Prostate gland (tissue), 2 donors: ENCODE data around the gene SERPINA6. TPM values are rescaled to one million over a fixed set of nuclear protein-coding genes. Genes with fewer than 3 reads are reported as not detected.
A peak's percentile ranks its signal among the peaks of the same experiment; 100 is the strongest.

Source experiments
- DNase-seq: peaks from one replicate; pipeline ENCODE4 v3.0.0-alpha.2; 2019; ENCODE audit warnings: low spot score
- H3K27ac ChIP-seq, 2 donors: fragments of 200-600 bp; sonication (generic); 2 replicates each; pipeline ENCODE4 v1.5.1; 2017 to 2019
- H3K27me3 ChIP-seq: fragments of 200-600 bp; sonication (generic); replicated peaks from 2 replicates; pipeline ENCODE4 v1.5.1; 2019; ENCODE audit not compliant: insufficient read depth
- H3K36me3 ChIP-seq, 2 donors: fragments of 200-600 bp; sonication (generic); 1 replicate in 1 of 2; 2 replicates in 1 of 2; pipeline versions ENCODE4 v1.5.1 to v1.8.1; 2017 to 2019
- H3K4me1 ChIP-seq: fragments of 200-600 bp; sonication (generic); replicated peaks from 2 replicates; pipeline ENCODE4 v1.5.1; 2019
- H3K4me3 ChIP-seq, 2 donors: fragments of 200-600 bp; sonication (generic); 2 replicates each; pipeline ENCODE4 v1.5.1; 2017 to 2019
- H3K9me3 ChIP-seq: fragments of 200-600 bp; sonication (generic); 2 replicates; pipeline ENCODE4 v1.5.1; 2017
- POLR2A ChIP-seq: fragments of 450-650 bp; IDR thresholded peaks from one replicate; pipeline ENCODE4 v1.6.1; 2016; ENCODE audit warnings: antibody characterized with exemption, mild to moderate bottlenecking
- POLR2AphosphoS5 ChIP-seq: sonication (generic); formaldehyde crosslinking; IDR thresholded peaks from one replicate; pipeline ENCODE4 v1.6.1; 2017; ENCODE audit warnings: antibody characterized with exemption
- WGBS: methylation state at CpG from one replicate; pipeline ENCODE4 v1.1.5; 2018; 5-methylcytosine and 5-hydroxymethylcytosine counted together
- intact Hi-C: fragments of 100-400 bp; cut with DNase I; formaldehyde crosslinking; loops from one replicate; pipeline ENCODE4 v1.14.2; 2022
- total RNA-seq, 2 donors: library from RNA; depleted of rRNA; stranded (reverse); fragments of >200 nt; gene quantifications; one replicate each; pipeline ENCODE4 v1.1.0, GENCODE V29; 2016
- TF ChIP-seq, protein P1 (sequence below), 4 experiments: fragments of 200-600 bp in 2 of 4; fragments of 450-650 bp in 2 of 4; sonication (generic) in 2 of 4; IDR thresholded peaks; 1 replicate in 3 of 4; 2 replicates in 1 of 4; pipeline ENCODE4 v1.5.1; 2016 to 2019; ENCODE audit warnings: antibody characterized with exemption in 4 of 4, mild to moderate bottlenecking in 2 of 4, moderate library complexity in 2 of 4

Gene SERPINA6
- total RNA-seq, 2 donors from 2014 or later: not detected

DNA sequence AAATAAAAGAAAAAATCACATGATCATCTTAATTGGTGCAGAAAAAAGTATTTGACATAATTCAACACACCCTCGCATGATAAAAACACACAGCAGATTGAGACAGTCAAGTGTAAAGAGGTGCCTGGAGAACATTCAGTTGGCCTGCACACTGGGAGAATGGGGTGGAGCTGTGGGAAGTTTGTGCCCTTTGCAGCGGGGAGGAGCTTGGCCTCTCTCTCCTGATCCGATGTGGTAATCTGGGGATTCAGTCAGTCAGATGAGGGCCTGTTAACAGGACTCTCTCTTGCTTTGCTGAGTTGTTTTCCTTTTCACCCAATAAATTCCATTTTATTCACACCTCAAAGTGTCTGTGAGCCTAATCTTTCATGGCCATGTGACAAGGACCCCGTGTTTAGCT is 5.9 kb downstream of the SERPINA6 start:
- intact Hi-C loops: no loop called here
- no peak for TF ChIP-seq POLR2AphosphoS5
- TF ChIP-seq, protein P1, sequence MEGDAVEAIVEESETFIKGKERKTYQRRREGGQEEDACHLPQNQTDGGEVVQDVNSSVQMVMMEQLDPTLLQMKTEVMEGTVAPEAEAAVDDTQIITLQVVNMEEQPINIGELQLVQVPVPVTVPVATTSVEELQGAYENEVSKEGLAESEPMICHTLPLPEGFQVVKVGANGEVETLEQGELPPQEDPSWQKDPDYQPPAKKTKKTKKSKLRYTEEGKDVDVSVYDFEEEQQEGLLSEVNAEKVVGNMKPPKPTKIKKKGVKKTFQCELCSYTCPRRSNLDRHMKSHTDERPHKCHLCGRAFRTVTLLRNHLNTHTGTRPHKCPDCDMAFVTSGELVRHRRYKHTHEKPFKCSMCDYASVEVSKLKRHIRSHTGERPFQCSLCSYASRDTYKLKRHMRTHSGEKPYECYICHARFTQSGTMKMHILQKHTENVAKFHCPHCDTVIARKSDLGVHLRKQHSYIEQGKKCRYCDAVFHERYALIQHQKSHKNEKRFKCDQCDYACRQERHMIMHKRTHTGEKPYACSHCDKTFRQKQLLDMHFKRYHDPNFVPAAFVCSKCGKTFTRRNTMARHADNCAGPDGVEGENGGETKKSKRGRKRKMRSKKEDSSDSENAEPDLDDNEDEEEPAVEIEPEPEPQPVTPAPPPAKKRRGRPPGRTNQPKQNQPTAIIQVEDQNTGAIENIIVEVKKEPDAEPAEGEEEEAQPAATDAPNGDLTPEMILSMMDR (IDR thresholded peaks at IDR 0.05): no peak
- no peak for TF ChIP-seq POLR2A
- Histone ChIP-seq H3K27me3 (no peaks in the 10 kb centered on the region), H3K9me3 (no peaks in the 10 kb centered on the region), H3K4me1 (no peaks in the 10 kb centered on the region), H3K27ac (no peak overlapping the region), H3K4me3 (no peak overlapping the region), H3K36me3 (no peaks in the 10 kb centered on the region)
- DNase-seq: no peak
- 52% methylated on average over 4 of the region's 4 CpGs for WGBS

GRCh38 chr14:94316692-94317091 is 6.4 kb downstream of the SERPINA6 start:
- TF ChIP-seq, protein P1 (IDR thresholded peaks at IDR 0.05): no peak
- no peak for TF ChIP-seq POLR2A
- no peak for TF ChIP-seq POLR2AphosphoS5
- intact Hi-C loops: no loop called here

DNA sequence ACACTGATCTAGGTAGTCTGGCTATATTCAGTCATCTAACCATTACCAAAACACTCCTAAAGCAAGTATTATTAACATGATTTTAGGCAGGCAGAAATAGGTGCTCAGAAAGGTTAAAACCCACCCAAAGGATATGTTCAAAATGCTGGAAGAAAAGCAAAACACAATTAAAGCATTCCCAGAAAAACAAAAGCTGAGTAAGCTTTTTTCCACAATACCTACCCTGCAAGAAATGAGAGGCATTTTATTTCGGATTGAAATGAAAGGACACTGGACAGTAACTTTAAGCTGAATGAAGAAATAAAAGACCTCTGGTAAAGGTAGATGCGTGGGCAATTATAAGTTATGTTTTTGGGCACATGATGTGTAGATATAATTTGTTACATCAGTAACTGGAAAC is 8.2 kb downstream of the SERPINA6 start:
- H3K36me3 ChIP-seq: no peaks in the 10 kb centered on the region
- H3K9me3 ChIP-seq: no peaks in the 10 kb centered on the region
- no peak for DNase-seq
- no peak overlapping the region for H3K27ac ChIP-seq
- H3K4me1 ChIP-seq: no peaks in the 10 kb centered on the region
- H3K27me3 ChIP-seq: no peaks in the 10 kb centered on the region
- no peak overlapping the region for H3K4me3 ChIP-seq
- intact Hi-C loops: no loop called here
- TF ChIP-seq POLR2AphosphoS5 (no peak), POLR2A (no peak)
- TF ChIP-seq, protein P1 (IDR thresholded peaks at IDR 0.05): no peak
- WGBS: 87% methylated on average over 2 of the region's 2 CpGs

More at GRCh38 chr14:94316692-94317091, 6.4 kb downstream of the SERPINA6 start:
- no peak overlapping the region for H3K27ac ChIP-seq
- WGBS: 82% methylated on average over 1 of the region's 1 CpG
- H3K27me3 ChIP-seq: no peaks in the 10 kb centered on the region
- no peak overlapping the region for H3K4me3 ChIP-seq
- DNase-seq: no peak
- H3K36me3 ChIP-seq: no peaks in the 10 kb centered on the region
- no peaks in the 10 kb centered on the region for H3K4me1 ChIP-seq
- no peaks in the 10 kb centered on the region for H3K9me3 ChIP-seq

DNA sequence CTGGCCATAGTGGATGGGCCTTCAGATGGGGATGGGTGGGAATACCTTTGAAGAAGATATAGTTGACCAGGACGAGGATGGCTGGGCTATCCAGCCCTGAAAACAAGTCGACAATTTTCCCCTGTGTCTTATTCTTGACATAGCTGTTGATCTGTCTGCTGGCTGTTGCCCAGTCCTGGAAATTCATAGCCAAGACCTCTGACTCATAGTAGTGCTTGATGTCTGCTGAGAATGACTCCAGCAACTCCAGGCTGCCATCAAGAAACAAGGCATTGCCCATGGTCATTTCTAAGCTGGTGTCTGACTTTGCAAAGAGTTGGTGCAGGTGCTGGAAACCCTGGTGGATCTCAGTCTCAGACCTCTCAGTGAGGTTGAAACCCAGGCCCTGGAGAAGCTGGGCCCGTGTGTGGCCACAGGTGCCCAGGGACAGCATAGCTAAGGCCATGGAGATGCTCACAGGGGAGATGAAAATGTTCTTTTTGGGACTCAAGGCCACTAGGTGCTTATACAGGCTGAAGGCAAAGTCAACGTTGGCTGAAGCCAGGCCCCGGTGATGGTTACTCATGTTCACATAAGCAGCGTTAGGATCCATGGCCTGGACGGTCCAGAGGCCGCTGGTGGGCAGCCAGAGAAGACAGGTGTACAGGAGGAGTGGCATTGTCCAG is 9.0 kb downstream of the SERPINA6 start:
- 89% methylated on average over 8 of the region's 8 CpGs for WGBS
- H3K27me3 ChIP-seq: no peaks in the 10 kb centered on the region
- H3K27ac ChIP-seq: no peak overlapping the region
- H3K4me3 ChIP-seq: no peak overlapping the region
- H3K4me1 ChIP-seq: no peaks in the 10 kb centered on the region
- H3K36me3 ChIP-seq: no peaks in the 10 kb centered on the region
- intact Hi-C loops: no loop called here
- no peaks in the 10 kb centered on the region for H3K9me3 ChIP-seq
- DNase-seq: no peak
- no peak for TF ChIP-seq POLR2A
- TF ChIP-seq POLR2AphosphoS5: no peak
- TF ChIP-seq, protein P1 (IDR thresholded peaks at IDR 0.05): no peak

DNA sequence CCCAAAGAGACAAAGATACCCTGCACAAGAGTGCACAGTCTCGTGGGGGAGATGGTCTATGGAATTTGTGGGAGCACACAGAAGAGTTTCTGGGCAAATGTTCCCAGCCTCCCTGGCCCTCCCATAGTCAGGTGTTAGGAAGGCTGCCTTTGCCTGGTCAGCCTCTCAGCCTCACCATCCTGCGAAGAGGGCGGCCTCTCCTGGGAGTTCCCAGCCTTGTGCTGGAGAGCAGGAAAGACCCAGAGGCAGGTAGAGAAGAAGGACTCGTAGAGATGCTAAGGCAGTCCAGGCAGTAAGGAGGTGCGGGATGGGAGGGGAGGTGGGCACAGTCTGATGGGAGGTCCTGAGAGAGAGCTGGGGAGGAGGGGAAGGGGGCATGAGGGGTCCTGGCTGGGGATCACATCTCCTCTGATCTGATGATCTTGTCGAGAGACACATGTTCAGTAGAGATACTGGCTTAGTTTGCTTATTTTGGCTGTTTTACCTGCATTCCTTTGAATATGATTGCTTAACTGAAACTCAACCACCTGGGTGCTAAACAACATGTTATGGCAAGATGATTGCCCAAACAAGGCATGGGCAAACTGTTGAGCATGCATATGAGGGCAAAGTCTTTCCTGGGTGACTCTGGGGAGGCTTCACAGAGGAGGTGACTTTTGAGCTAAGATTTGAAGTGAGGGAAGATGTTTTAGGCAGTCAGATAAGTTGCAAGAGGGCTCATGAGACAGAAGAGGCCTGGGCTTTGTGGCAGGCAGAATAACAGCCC is 10.5 kb downstream of the SERPINA6 start:
- intact Hi-C loops: no loop called here
- no peak for DNase-seq
- no peaks in the 10 kb centered on the region for H3K4me1 ChIP-seq
- H3K27me3 ChIP-seq: no peaks in the 10 kb centered on the region
- no peaks in the 10 kb centered on the region for H3K36me3 ChIP-seq
- WGBS: 65% methylated on average over 6 of the region's 6 CpGs
- H3K27ac ChIP-seq: no peak overlapping the region
- H3K9me3 ChIP-seq: no peaks in the 10 kb centered on the region
- no peak overlapping the region for H3K4me3 ChIP-seq
- TF ChIP-seq, protein P1 (IDR thresholded peaks at IDR 0.05): no peak
- TF ChIP-seq POLR2A (no peak), POLR2AphosphoS5 (peak; percentile 19)
